ENCODE results near the gene FAM114A2.
"Not testable (repeated sequence)": the region's sequence is repeated elsewhere in the genome, so short reads cannot be mapped to it uniquely, and the experiment has no call there.

FAM114A2 gene

GRCh38 chr5:154042766-154043165, 4.1 kb upstream of the FAM114A2 start:
- Histone ChIP-seq H3K27ac (peak overlapping the region in 4 of 11 experiments; percentile 13 to 64 (median 45); a peak in 6 of 22 replicates), H3K4me3 (0 out of 20 replicates have a peak overlapping the region, but pooled peaks of 1 of the 10 experiments have one; percentile 16), H4K20me1 (peaks cover 4 to 34% (median 12%) of the 10 kb centered on the region in 11 experiments; a peak in 10 of 22 replicates), H3K9ac (peak overlapping the region in 3 of 11 experiments; percentile 31 to 50 (median 42); a peak in 2 of 22 replicates), H3K4me2 (peak overlapping the region in 10 of 11 experiments; percentile 14 to 97 (median 58); a peak in 16 of 22 replicates), H3K9me3 (replicated peaks in 1 of 11) (no peaks in the 10 kb centered on the region), H3K27me3 (no peaks in the 10 kb centered on the region), H3K4me1 (peaks cover 12 to 83% (median 29%) of the 10 kb centered on the region in 10 experiments), H3K36me3 (peaks cover 0 to 38% (median 20%) of the 10 kb centered on the region in 11 experiments; a peak in 10 of 22 replicates)
- TF ChIP-seq Cebpa-rat (IDR thresholded peaks at IDR 0.05): no peak

GRCh38 chr5:154039458-154039829, 734 bp upstream of the FAM114A2 start:
- H3K27ac ChIP-seq: peak overlapping the region in 7 of 11 experiments; percentile 76 to 85 (median 83); a peak in 13 of 22 replicates
- peaks cover 0 to 10% (median 3%) of the 10 kb centered on the region in 11 experiments; a peak in 6 of 22 replicates for H4K20me1 ChIP-seq
- peaks cover 18 to 64% (median 35%) of the 10 kb centered on the region in 10 experiments for H3K4me1 ChIP-seq
- TF ChIP-seq Cebpa-rat (IDR thresholded peaks at IDR 0.05): no peak
- H3K27me3 ChIP-seq: no peaks in the 10 kb centered on the region
- H3K4me2 ChIP-seq: peak overlapping the region; percentile 79 to 97 (median 88)
- H3K36me3 ChIP-seq: peaks cover 0 to 14% (median 6%) of the 10 kb centered on the region in 11 experiments; a peak in 6 of 22 replicates
- H3K9ac ChIP-seq: peak overlapping the region; percentile 63 to 88 (median 80); a peak in 21 of 22 replicates
- peak overlapping the region; percentile 65 to 93 (median 80) for H3K4me3 ChIP-seq
- no peaks in the 10 kb centered on the region for H3K9me3 ChIP-seq (replicated peaks in 1 of 11)

GRCh38 chr5:154038261-154038706, 426 bp downstream of the FAM114A2 start:
- H3K4me3 ChIP-seq: peak overlapping the region; percentile 65 to 93 (median 80)
- no peaks in the 10 kb centered on the region for H3K9me3 ChIP-seq (replicated peaks in 1 of 11)
- no peaks in the 10 kb centered on the region for H3K27me3 ChIP-seq
- H3K9ac ChIP-seq: peak overlapping the region; percentile 63 to 88 (median 80)
- H3K36me3 ChIP-seq: peaks cover 0 to 8% (median 5%) of the 10 kb centered on the region in 11 experiments; a peak in 6 of 22 replicates
- H4K20me1 ChIP-seq: peaks cover 0 to 4% (median 0%) of the 10 kb centered on the region in 11 experiments; a peak in 3 of 22 replicates
- no peak for TF ChIP-seq Cebpa-rat (IDR thresholded peaks at IDR 0.05)
- peak overlapping the region; percentile 79 to 97 (median 88) for H3K4me2 ChIP-seq
- peak overlapping the region; percentile 60 to 85 (median 77) for H3K27ac ChIP-seq
- H3K4me1 ChIP-seq: peaks cover 18 to 53% (median 34%) of the 10 kb centered on the region in 10 experiments

GRCh38 chr5:154034944-154035343, 3.8 kb downstream of the FAM114A2 start:
- Histone ChIP-seq H3K9ac (no peak overlapping the region), H4K20me1 (no peaks in the 10 kb centered on the region), H3K4me1 (peaks cover 12 to 29% (median 20%) of the 10 kb centered on the region in 10 experiments), H3K36me3 (peaks cover 0 to 32% (median 6%) of the 10 kb centered on the region in 11 experiments; a peak in 9 of 22 replicates), H3K27ac (no peak overlapping the region), H3K4me2 (no peak overlapping the region), H3K4me3 (no peak overlapping the region), H3K9me3 (replicated peaks in 1 of 11) (no peaks in the 10 kb centered on the region), H3K27me3 (no peaks in the 10 kb centered on the region)
- TF ChIP-seq Cebpa-rat (IDR thresholded peaks at IDR 0.05): no peak

- no peaks in the 10 kb centered on the region for H3K27me3 ChIP-seq
- no peak overlapping the region for H3K4me3 ChIP-seq
- no peak overlapping the region for H3K27ac ChIP-seq
- peaks cover 3 to 59% (median 18%) of the 10 kb centered on the region in 11 experiments; a peak in 20 of 22 replicates for H3K36me3 ChIP-seq
- H3K4me2 ChIP-seq: peak overlapping the region in 6 of 11 experiments; percentile 1 to 28 (median 11); a peak in 5 of 22 replicates
- peaks cover 0 to 11% (median 4%) of the 10 kb centered on the region in 10 experiments; a peak in 6 of 20 replicates for H3K4me1 ChIP-seq
- no peaks in the 10 kb centered on the region for H3K9me3 ChIP-seq (replicated peaks in 1 of 11)
- TF ChIP-seq Cebpa-rat (IDR thresholded peaks at IDR 0.05): no peak
- H3K9ac ChIP-seq: no peak overlapping the region
- no peaks in the 10 kb centered on the region for H4K20me1 ChIP-seq
Measured at GRCh38 chr5:154031937-154032489, 6.7 kb downstream of the FAM114A2 start.

- H3K36me3 ChIP-seq: peaks cover 13 to 86% (median 40%) of the 10 kb centered on the region in 11 experiments
- no peak overlapping the region for H3K27ac ChIP-seq
- H4K20me1 ChIP-seq: no peaks in the 10 kb centered on the region
- no peak overlapping the region for H3K4me3 ChIP-seq
- H3K9ac ChIP-seq: no peak overlapping the region
- no peaks in the 10 kb centered on the region for H3K27me3 ChIP-seq
- H3K9me3 ChIP-seq (replicated peaks in 1 of 11): peaks cover 0 to 5% (median 0%) of the 10 kb centered on the region in 11 experiments; a peak in 3 of 22 replicates
- H3K4me2 ChIP-seq: no peak overlapping the region
- no peak for TF ChIP-seq Cebpa-rat (IDR thresholded peaks at IDR 0.05)
- H3K4me1 ChIP-seq: no peaks in the 10 kb centered on the region
Measured at GRCh38 chr5:154025951-154026350, 12.8 kb downstream of the FAM114A2 start.

- H3K36me3 ChIP-seq: peaks cover 13 to 82% (median 37%) of the 10 kb centered on the region in 11 experiments; a peak in 20 of 22 replicates
- H3K4me3 ChIP-seq, H3K27ac ChIP-seq: not testable (repeated sequence)
Measured at GRCh38 chr5:154018919-154019318, 19.8 kb downstream of the FAM114A2 start.

GRCh38 chr5:154015071-154015693, 23.5 kb downstream of the FAM114A2 start:
- H3K27ac ChIP-seq: no peak overlapping the region
- H3K27me3 ChIP-seq: no peaks in the 10 kb centered on the region
- H3K36me3 ChIP-seq: peaks cover 13 to 86% (median 39%) of the 10 kb centered on the region in 11 experiments; a peak in 19 of 22 replicates
- H3K9me3 ChIP-seq (replicated peaks in 1 of 11): peaks cover 15 to 29% (median 20%) of the 10 kb centered on the region in 11 experiments; a peak in 21 of 22 replicates
- no peak for TF ChIP-seq Cebpa-rat (IDR thresholded peaks at IDR 0.05)
- H4K20me1 ChIP-seq: no peaks in the 10 kb centered on the region
- H3K4me2 ChIP-seq: no peak overlapping the region
- H3K4me3 ChIP-seq: no peak overlapping the region
- no peaks in the 10 kb centered on the region for H3K4me1 ChIP-seq
- H3K9ac ChIP-seq: no peak overlapping the region

More at GRCh38 chr5:154018919-154019318, 19.8 kb downstream of the FAM114A2 start:
- not testable (repeated sequence) for H3K9ac ChIP-seq, H3K4me2 ChIP-seq, H4K20me1 ChIP-seq, H3K4me1 ChIP-seq, H3K27me3 ChIP-seq
- H3K9me3 ChIP-seq (replicated peaks in 1 of 11): peaks cover 15 to 33% (median 24%) of the 10 kb centered on the region in 11 experiments; a peak in 21 of 22 replicates

GRCh38 chr5:154010660-154011059, 28.1 kb downstream of the FAM114A2 start:
- Histone ChIP-seq H3K4me3 (no peak overlapping the region), H4K20me1 (no peaks in the 10 kb centered on the region), H3K27ac (no peak overlapping the region), H3K9ac (no peak overlapping the region), H3K4me2 (no peak overlapping the region), H3K4me1 (no peaks in the 10 kb centered on the region), H3K36me3 (peaks cover 13 to 70% (median 22%) of the 10 kb centered on the region in 11 experiments; a peak in 18 of 22 replicates), H3K27me3 (no peaks in the 10 kb centered on the region), H3K9me3 (replicated peaks in 1 of 11) (peaks cover 10 to 18% (median 15%) of the 10 kb centered on the region in 11 experiments; a peak in 21 of 22 replicates)
- no peak for TF ChIP-seq Cebpa-rat (IDR thresholded peaks at IDR 0.05)

Measured in BLaER1 treated with 17β-estradiol and CSF1 and Interleukin-3, amounts not matched to agents 10 nM and 100 nM (cell line).